HEK293 (cell line): Measurements from ENCODE around the gene PIM2.

Experiments
- CTCF ChIA-PET: fragments of 350-600 bp; formaldehyde crosslinking; extraction: SDS; loops from one replicate; lab custom pipeline; 2021; ENCODE audit warnings: antibody characterized with exemption; lab: Yijun Ruan, JAX
- POLR2A ChIA-PET: fragments of 300-600 bp; formaldehyde crosslinking; extraction: SDS; loops from one replicate; lab custom pipeline; 2020; ENCODE audit warnings: antibody characterized with exemption, inconsistent platforms; lab: Yijun Ruan, JAX
- H3K27ac ChIP-seq: fragments of 200-500 bp; sonication (Bioruptor generic); 2 replicates; pipeline ENCODE4 v1.5.1; 2014; ENCODE audit warnings: low read depth, low read length, control low read depth, inconsistent platforms; ENCODE audit errors: extremely low read depth
- H3K36me3 ChIP-seq, 2 experiments: fragments of 200-500 bp in 1 of 2; sonication (Bioruptor generic) in 1 of 2; 1 replicate in 1 of 2; 2 replicates in 1 of 2; pipeline ENCODE4 v1.5.1; 2014 to 2017; ENCODE audit warnings: inconsistent platforms in 2 of 2, low read length in 2 of 2; ENCODE audit not compliant: control insufficient read depth in 2 of 2, insufficient read depth in 1 of 2
- H3K4me1 ChIP-seq: fragments of 200-500 bp; sonication (Bioruptor generic); 2 replicates; pipeline ENCODE4 v1.5.1; 2014; ENCODE audit warnings: mild to moderate bottlenecking, low read length, inconsistent platforms; ENCODE audit not compliant: control insufficient read depth, insufficient read depth
- H3K4me3 ChIP-seq: 2 replicates; pipeline ENCODE4 v1.5.1; 2011; ENCODE audit warnings: low read depth, mild to moderate bottlenecking, control low read depth, low read length, moderate library complexity
- H3K9me3 ChIP-seq: fragments of 200-500 bp; sonication (Bioruptor generic); 2 replicates; pipeline ENCODE4 v1.5.1; 2014; ENCODE audit warnings: low read depth, low read length, inconsistent platforms; ENCODE audit not compliant: control insufficient read depth, insufficient read depth
- BCL11B ChIP-seq: fragments of 450-650 bp; formaldehyde crosslinking; IDR thresholded peaks from 2 replicates; pipeline ENCODE4 v1.5.1; 2016; ENCODE audit warnings: low read depth, missing biosample characterization, missing genetic modification characterization
- PBX3 ChIP-seq: sonication (generic); formaldehyde crosslinking; IDR thresholded peaks from 2 replicates; pipeline ENCODE4 v1.8.1; 2022; ENCODE audit warnings: mild to moderate bottlenecking, moderate library complexity, missing genetic modification reagents
- PRDM1 ChIP-seq: fragments of 450-650 bp; formaldehyde crosslinking; IDR thresholded peaks from 2 replicates; pipeline ENCODE4; 2016; ENCODE audit warnings: missing biosample characterization, missing genetic modification characterization
- RBAK ChIP-seq: fragments of 450-650 bp; formaldehyde crosslinking; IDR thresholded peaks from 2 replicates; pipeline ENCODE4 v1.5.1; 2016; ENCODE audit warnings: missing biosample characterization, missing genetic modification characterization
- SP3 ChIP-seq: fragments of 450-650 bp; formaldehyde crosslinking; IDR thresholded peaks from 2 replicates; pipeline ENCODE4 v1.5.1; 2016; ENCODE audit warnings: missing biosample characterization, missing genetic modification characterization
- ZBTB21 ChIP-seq: fragments of 450-650 bp; formaldehyde crosslinking; IDR thresholded peaks from 2 replicates; pipeline ENCODE4 v1.5.1; 2017; ENCODE audit warnings: missing biosample characterization, missing genetic modification characterization
- ZNF140 ChIP-seq: fragments of 450-650 bp; formaldehyde crosslinking; IDR thresholded peaks from 2 replicates; pipeline ENCODE4 v1.5.1; 2016; ENCODE audit warnings: missing biosample characterization, missing genetic modification characterization
- ZNF148 ChIP-seq: fragments of 450-650 bp; formaldehyde crosslinking; IDR thresholded peaks from 2 replicates; pipeline ENCODE4 v1.5.0; 2017; ENCODE audit warnings: missing biosample characterization, missing genetic modification characterization, borderline replicate concordance
- ZNF175 ChIP-seq: fragments of 450-650 bp; formaldehyde crosslinking; IDR thresholded peaks from 2 replicates; pipeline ENCODE4 v1.5.1; 2016; ENCODE audit warnings: missing biosample characterization, missing genetic modification characterization
- ZNF184 ChIP-seq: fragments of 450-650 bp; IDR thresholded peaks from 2 replicates; pipeline ENCODE4 v1.5.1; 2018; ENCODE audit warnings: missing biosample characterization, mild to moderate bottlenecking, missing genetic modification characterization
- ZNF2 ChIP-seq: fragments of 450-650 bp; formaldehyde crosslinking; IDR thresholded peaks from 2 replicates; pipeline ENCODE4 v1.5.1; 2016; ENCODE audit warnings: missing biosample characterization, missing genetic modification characterization
- ZNF202 ChIP-seq: fragments of 450-650 bp; formaldehyde crosslinking; IDR thresholded peaks from 2 replicates; pipeline ENCODE4 v1.5.1; 2016; ENCODE audit warnings: missing biosample characterization, missing genetic modification characterization, borderline replicate concordance
- ZNF214 ChIP-seq: fragments of 450-650 bp; formaldehyde crosslinking; IDR thresholded peaks from 2 replicates; pipeline ENCODE4 v1.5.1; 2017; ENCODE audit warnings: missing biosample characterization, mild to moderate bottlenecking, missing genetic modification characterization, borderline replicate concordance
- ZNF473 ChIP-seq: fragments of 450-650 bp; formaldehyde crosslinking; IDR thresholded peaks from 2 replicates; pipeline ENCODE4 v1.5.1; 2017; ENCODE audit warnings: missing biosample characterization, missing genetic modification characterization
- ZNF518A ChIP-seq: fragments of 450-650 bp; formaldehyde crosslinking; conservative IDR thresholded peaks from 2 replicates; pipeline ENCODE4 v1.5.1; 2016; ENCODE audit warnings: low read depth, missing biosample characterization, missing genetic modification characterization
- ZNF561 ChIP-seq: fragments of 450-650 bp; IDR thresholded peaks from 2 replicates; pipeline ENCODE4 v1.5.1; 2018; ENCODE audit warnings: missing biosample characterization, missing genetic modification characterization, borderline replicate concordance
- ZNF580 ChIP-seq: fragments of 450-650 bp; formaldehyde crosslinking; IDR thresholded peaks from 2 replicates; pipeline ENCODE4 v1.5.1; 2016; ENCODE audit warnings: missing biosample characterization, missing genetic modification characterization
- ZNF621 ChIP-seq: fragments of 450-650 bp; formaldehyde crosslinking; IDR thresholded peaks from 2 replicates; pipeline ENCODE4 v1.5.1; 2017; ENCODE audit warnings: missing biosample characterization, missing genetic modification characterization
- ZNF626 ChIP-seq: fragments of 450-650 bp; sonication (Bioruptor Pico); formaldehyde crosslinking; IDR thresholded peaks from 2 replicates; pipeline ENCODE4 v1.5.1; 2018; ENCODE audit warnings: missing biosample characterization, missing genetic modification characterization, inconsistent platforms
- ZNF660 ChIP-seq: fragments of 450-650 bp; IDR thresholded peaks from 2 replicates; pipeline ENCODE4 v1.5.1; 2018; ENCODE audit warnings: missing biosample characterization, mild to moderate bottlenecking, missing genetic modification characterization
- ZNF76 ChIP-seq: fragments of 450-650 bp; formaldehyde crosslinking; IDR thresholded peaks from 2 replicates; pipeline ENCODE4; 2016; ENCODE audit warnings: low read depth, missing biosample characterization, missing genetic modification characterization, borderline replicate concordance
- ZSCAN30 ChIP-seq: fragments of 450-650 bp; IDR thresholded peaks from 2 replicates; pipeline ENCODE4 v1.5.1; 2018; ENCODE audit warnings: missing biosample characterization, mild to moderate bottlenecking, missing genetic modification characterization, moderate library complexity
- ZSCAN4 ChIP-seq: fragments of 450-650 bp; formaldehyde crosslinking; IDR thresholded peaks from 2 replicates; pipeline ENCODE4 v1.5.1; 2017; ENCODE audit warnings: missing biosample characterization, missing genetic modification characterization
- ZXDB ChIP-seq: fragments of 450-650 bp; formaldehyde crosslinking; IDR thresholded peaks from 2 replicates; pipeline ENCODE4 v1.5.1; 2016; ENCODE audit warnings: missing biosample characterization, missing genetic modification characterization

The PIM2 gene

GRCh38 chrX:48957477-48957826 lies 38.6 kb upstream of the PIM2 start, which contains the start of gene OTUD5:
Gene OTUD5, minus strand, starts transcription at chrX:48957607. Its CDS starts 37 bp downstream, at chrX:48957570.
- Histone ChIP-seq H3K4me3 (peak within 1 kb of the TSS; percentile 67), H3K4me1 (peaks cover 3% of the 10 kb centered on the region; the same call in 1 of the 2 replicates), H3K36me3 (peaks cover 0 to 38% of the 10 kb centered on the region in 2 experiments; a peak in 1 of 3 replicates), H3K27ac (peak within 1 kb of the TSS; percentile 74), H3K9me3 (no peaks in the 10 kb centered on the region)
- CTCF ChIA-PET: no interaction called here
- TF ChIP-seq ZNF76 (tag by site-specific recombination) (peak; percentile 86), ZNF214 (tag by site-specific recombination) (no peak), ZSCAN30 (tag by site-specific recombination) (0 out of 2 replicates have a peak, but pooled peaks have one; percentile 19), ZNF140 (tag by site-specific recombination) (no peak), ZNF580 (tag by site-specific recombination) (peak; percentile 90; the same call in 1 of the 2 replicates), ZNF561 (peak; percentile 27; the same call in 1 of the 2 replicates), PRDM1 (tag by site-specific recombination) (no peak), ZNF148 (tag by site-specific recombination) (no peak), ZNF175 (tag by site-specific recombination) (no peak), ZNF473 (tag by site-specific recombination) (no peak), ZNF184 (tag by site-specific recombination) (peak; percentile 46; the same call in 1 of the 2 replicates), ZNF660 (tag by site-specific recombination) (0 out of 2 replicates have a peak, but pooled peaks have one; percentile 20)
- POLR2A ChIA-PET: interaction anchor here (0.8 to 3.3 kb wide), 9 partner anchors 14 to 379 kb away, joined by 3 to 24 read pairs (median 8); partner anchors contain the start of genes GRIPAP1, HDAC6, KCND1 and PQBP1

GRCh38 chrX:48956728-48957414 lies 38.0 kb upstream of the PIM2 start:
- H3K9me3 ChIP-seq: no peaks in the 10 kb centered on the region
- H3K4me3 ChIP-seq: peak overlapping the region; percentile 67
- peaks cover 3% of the 10 kb centered on the region; the same call in 1 of the 2 replicates for H3K4me1 ChIP-seq
- CTCF ChIA-PET: interaction anchor here (0.5 to 1.4 kb wide), 2 partner anchors 11 to 358 kb away, joined by 6 to 8 read pairs; no protein-coding TSS in a partner anchor
- POLR2A ChIA-PET: interaction anchor here (2.5 to 3.3 kb wide), 2 partner anchors 86 to 220 kb away, joined by 8 to 24 read pairs; partner anchors contain the start of gene TFE3
- H3K27ac ChIP-seq: peak overlapping the region; percentile 74
- H3K36me3 ChIP-seq: peaks cover 0 to 40% of the 10 kb centered on the region in 2 experiments; a peak in 2 of 3 replicates
- TF ChIP-seq ZNF621 (tag by site-specific recombination): no peak
- no peak for TF ChIP-seq ZNF202 (tag by site-specific recombination)
- TF ChIP-seq PBX3: 0 out of 2 replicates have a peak, but pooled peaks have one; percentile 46
- peak; percentile 29; the same call in 1 of the 2 replicates for TF ChIP-seq SP3 (tag by site-specific recombination)
- no peak for TF ChIP-seq RBAK
- TF ChIP-seq ZNF518A (tag by site-specific recombination): no peak
- no peak for TF ChIP-seq ZBTB21 (tag by site-specific recombination)
- TF ChIP-seq BCL11B (tag by site-specific recombination): no peak
- TF ChIP-seq ZSCAN4: no peak
- no peak for TF ChIP-seq ZXDB (tag by site-specific recombination)
- TF ChIP-seq ZNF2 (tag by site-specific recombination): no peak
- TF ChIP-seq PRDM1 (tag by site-specific recombination): no peak
- no peak for TF ChIP-seq ZNF626 (tag by site-specific recombination)
